OCI-LY1 (cell line): ENCODE measurements around the gene PDZD2.

Source experiments
- H2AFZ ChIP-seq: fragments of 200-600 bp; sonication (generic), shearing (Covaris generic); 2 replicates; pipeline ENCODE4 v1.6.0; 2014; ENCODE audit warnings: antibody characterized with exemption, mild to moderate bottlenecking, low read length
- H3F3A ChIP-seq: fragments of 200-600 bp; sonication (generic), shearing (Covaris generic); 2 replicates; pipeline ENCODE4 v1.6.0; 2014; ENCODE audit warnings: mild to moderate bottlenecking, antibody characterized with exemption, low read length, moderate library complexity; ENCODE audit not compliant: insufficient read depth
- H3K27ac ChIP-seq: fragments of 200-600 bp; sonication (generic); 2 replicates; pipeline ENCODE4 v1.5.1; 2014; ENCODE audit warnings: low read length, mixed run types, mild to moderate bottlenecking, low read depth; ENCODE audit not compliant: poor library complexity, severe bottlenecking
- H3K27me3 ChIP-seq: fragments of 200-600 bp; sonication (generic); 2 replicates; pipeline ENCODE4 v1.6.0; 2014; ENCODE audit warnings: antibody characterized with exemption, mild to moderate bottlenecking, low read length, moderate library complexity; ENCODE audit not compliant: insufficient read depth
- H3K36me3 ChIP-seq: fragments of 200-600 bp; sonication (generic); 2 replicates; pipeline ENCODE4 v1.6.1; 2014; ENCODE audit warnings: mild to moderate bottlenecking, antibody characterized with exemption, low read length, moderate library complexity, mixed read lengths; ENCODE audit not compliant: insufficient read depth
- H3K4me1 ChIP-seq: fragments of 200-600 bp; sonication (generic); 2 replicates; pipeline ENCODE4 v1.5.1; 2014; ENCODE audit warnings: mild to moderate bottlenecking, low read length, moderate library complexity; ENCODE audit not compliant: insufficient read depth, severe bottlenecking
- H3K4me2 ChIP-seq: fragments of 200-600 bp; sonication (generic), shearing (Covaris generic); 2 replicates; pipeline ENCODE4 v1.6.1; 2014; ENCODE audit warnings: low read length
- H3K4me3 ChIP-seq: fragments of 200-600 bp; sonication (generic); 2 replicates; pipeline ENCODE4 v1.5.1; 2014; ENCODE audit warnings: low read length, low read depth, mild to moderate bottlenecking, mixed read lengths; ENCODE audit not compliant: poor library complexity, severe bottlenecking
- H3K79me2 ChIP-seq: fragments of 200-600 bp; shearing (Covaris generic); 2 replicates; pipeline ENCODE4 v1.6.1; 2016; ENCODE audit warnings: mixed run types, low read length, mixed read lengths; ENCODE audit not compliant: insufficient read depth
- H3K9ac ChIP-seq: fragments of 200-600 bp; sonication (generic), shearing (Covaris generic); 2 replicates; pipeline ENCODE4 v1.6.1; 2014; ENCODE audit warnings: mild to moderate bottlenecking, low read length, mixed read lengths
- H3K9me2 ChIP-seq: fragments of 200-600 bp; sonication (generic), shearing (Covaris generic); 2 replicates; pipeline ENCODE4 v1.6.1; 2014; ENCODE audit warnings: low read depth, mild to moderate bottlenecking, low read length, mixed read lengths
- H3K9me3 ChIP-seq: fragments of 200-600 bp; shearing (Covaris generic); 2 replicates; pipeline ENCODE4 v1.6.1; 2014; ENCODE audit warnings: low read length, mixed read lengths
- H4K20me1 ChIP-seq: fragments of 200-600 bp; sonication (generic), shearing (Covaris generic); 2 replicates; pipeline ENCODE4 v1.6.0; 2016; ENCODE audit warnings: mild to moderate bottlenecking, low read length; ENCODE audit not compliant: insufficient read depth
- CTCF ChIP-seq: fragments of 200-600 bp; sonication (generic), shearing (Covaris generic); IDR thresholded peaks from 2 replicates; pipeline ENCODE4 v1.5.1; 2017; ENCODE audit warnings: mild to moderate bottlenecking, antibody characterized with exemption, low read length, moderate library complexity, mixed read lengths
- EZH2 ChIP-seq: fragments of 200-600 bp; sonication (generic), shearing (Covaris generic); IDR thresholded peaks from 2 replicates; pipeline ENCODE4 v1.8.0; 2017; ENCODE audit warnings: borderline replicate concordance, mixed run types, mild to moderate bottlenecking, antibody characterized with exemption, low read length, moderate library complexity, mixed read lengths

PDZD2 gene

GRCh38 chr5:32029261-32029660 is 390.3 kb downstream of the PDZD2 start:
- Histone ChIP-seq H3K9me3 (no peaks in the 10 kb centered on the region), H4K20me1 (no peaks in the 10 kb centered on the region), H3F3A (no peaks in the 10 kb centered on the region), H3K4me2 (no peak overlapping the region; the same call in 1 of the 2 replicates), H2AFZ (no peak overlapping the region), H3K9me2 (no peaks in the 10 kb centered on the region), H3K4me1 (peaks cover 48% of the 10 kb centered on the region), H3K79me2 (no peaks in the 10 kb centered on the region), H3K36me3 (no peaks in the 10 kb centered on the region), H3K27ac (peak overlapping the region; percentile 24), H3K27me3 (no peaks in the 10 kb centered on the region), H3K4me3 (no peak overlapping the region), H3K9ac (no peak overlapping the region)
- TF ChIP-seq CTCF (no peak), EZH2 (no peak)

GRCh38 chr5:32029781-32030180 is 390.9 kb downstream of the PDZD2 start:
- Histone ChIP-seq H4K20me1 (no peaks in the 10 kb centered on the region), H3K4me2 (no peak overlapping the region; the same call in 1 of the 2 replicates), H3F3A (no peaks in the 10 kb centered on the region), H3K9ac (no peak overlapping the region), H3K4me3 (no peak overlapping the region), H2AFZ (no peak overlapping the region), H3K27ac (peak overlapping the region; percentile 24), H3K9me2 (no peaks in the 10 kb centered on the region), H3K4me1 (peaks cover 48% of the 10 kb centered on the region), H3K27me3 (no peaks in the 10 kb centered on the region), H3K9me3 (no peaks in the 10 kb centered on the region), H3K79me2 (no peaks in the 10 kb centered on the region), H3K36me3 (no peaks in the 10 kb centered on the region)
- TF ChIP-seq CTCF, result no peak
- TF ChIP-seq EZH2, result no peak

GRCh38 chr5:32030222-32030621 is 391.3 kb downstream of the PDZD2 start:
- H3K9ac ChIP-seq, result no peak overlapping the region
- H2AFZ ChIP-seq, result no peak overlapping the region
- no peak for TF ChIP-seq CTCF
- no peak for TF ChIP-seq EZH2
- H3K9me3 ChIP-seq, result no peaks in the 10 kb centered on the region
- no peaks in the 10 kb centered on the region for H3F3A ChIP-seq
- peaks cover 48% of the 10 kb centered on the region for H3K4me1 ChIP-seq
- no peaks in the 10 kb centered on the region for H4K20me1 ChIP-seq
- no peaks in the 10 kb centered on the region for H3K79me2 ChIP-seq
- no peak overlapping the region for H3K4me2 ChIP-seq
- H3K36me3 ChIP-seq, result no peaks in the 10 kb centered on the region
- no peaks in the 10 kb centered on the region for H3K9me2 ChIP-seq
- no peaks in the 10 kb centered on the region for H3K27me3 ChIP-seq
- no peak overlapping the region for H3K27ac ChIP-seq
- H3K4me3 ChIP-seq, result no peak overlapping the region
